GM12801 (cell line): ENCODE measurements around the gene GLI3.

Experiments used
- TF ChIP-seq, protein P1 (sequence below): IDR thresholded peaks from one replicate; pipeline ENCODE4 v1.5.1; 2011; ENCODE audit warnings: control low read depth; ENCODE audit not compliant: insufficient read length; ENCODE audit errors: extremely low read depth

The GLI3 gene

GRCh38 chr7:42198296-42198695, 38.7 kb downstream of the GLI3 start:
- TF ChIP-seq, protein P1, sequence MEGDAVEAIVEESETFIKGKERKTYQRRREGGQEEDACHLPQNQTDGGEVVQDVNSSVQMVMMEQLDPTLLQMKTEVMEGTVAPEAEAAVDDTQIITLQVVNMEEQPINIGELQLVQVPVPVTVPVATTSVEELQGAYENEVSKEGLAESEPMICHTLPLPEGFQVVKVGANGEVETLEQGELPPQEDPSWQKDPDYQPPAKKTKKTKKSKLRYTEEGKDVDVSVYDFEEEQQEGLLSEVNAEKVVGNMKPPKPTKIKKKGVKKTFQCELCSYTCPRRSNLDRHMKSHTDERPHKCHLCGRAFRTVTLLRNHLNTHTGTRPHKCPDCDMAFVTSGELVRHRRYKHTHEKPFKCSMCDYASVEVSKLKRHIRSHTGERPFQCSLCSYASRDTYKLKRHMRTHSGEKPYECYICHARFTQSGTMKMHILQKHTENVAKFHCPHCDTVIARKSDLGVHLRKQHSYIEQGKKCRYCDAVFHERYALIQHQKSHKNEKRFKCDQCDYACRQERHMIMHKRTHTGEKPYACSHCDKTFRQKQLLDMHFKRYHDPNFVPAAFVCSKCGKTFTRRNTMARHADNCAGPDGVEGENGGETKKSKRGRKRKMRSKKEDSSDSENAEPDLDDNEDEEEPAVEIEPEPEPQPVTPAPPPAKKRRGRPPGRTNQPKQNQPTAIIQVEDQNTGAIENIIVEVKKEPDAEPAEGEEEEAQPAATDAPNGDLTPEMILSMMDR: no peak

- TF ChIP-seq, protein P1: no peak
These were observed 39.6 kb downstream of the GLI3 start for GRCh38 chr7:42197451-42197850.

DNA sequence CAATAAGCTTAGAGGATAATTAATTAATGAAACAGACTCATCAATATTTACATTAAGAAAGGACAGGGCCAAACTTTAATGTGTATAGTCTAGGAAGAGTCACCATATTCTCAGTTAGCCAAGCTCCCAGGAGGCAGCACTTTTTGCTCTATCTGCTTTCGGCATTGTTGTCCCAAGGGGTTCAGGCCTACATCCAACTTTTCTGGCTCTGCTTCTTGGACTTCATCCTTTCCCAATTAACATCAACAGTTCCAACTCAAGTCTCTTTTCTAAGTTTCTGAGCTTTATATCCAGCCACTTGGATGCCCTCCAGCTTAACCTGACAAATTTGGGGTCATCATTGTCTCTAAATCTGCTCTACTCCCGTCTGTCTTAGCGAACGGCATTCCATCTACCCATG, 42.8 kb downstream of the GLI3 start:
- TF ChIP-seq, protein P1: no peak

- TF ChIP-seq, protein P1: no peak
These were observed 43.4 kb downstream of the GLI3 start for GRCh38 chr7:42193471-42194129.

- TF ChIP-seq, protein P1: no peak
These were observed 44.1 kb downstream of the GLI3 start for GRCh38 chr7:42192851-42193461.

DNA sequence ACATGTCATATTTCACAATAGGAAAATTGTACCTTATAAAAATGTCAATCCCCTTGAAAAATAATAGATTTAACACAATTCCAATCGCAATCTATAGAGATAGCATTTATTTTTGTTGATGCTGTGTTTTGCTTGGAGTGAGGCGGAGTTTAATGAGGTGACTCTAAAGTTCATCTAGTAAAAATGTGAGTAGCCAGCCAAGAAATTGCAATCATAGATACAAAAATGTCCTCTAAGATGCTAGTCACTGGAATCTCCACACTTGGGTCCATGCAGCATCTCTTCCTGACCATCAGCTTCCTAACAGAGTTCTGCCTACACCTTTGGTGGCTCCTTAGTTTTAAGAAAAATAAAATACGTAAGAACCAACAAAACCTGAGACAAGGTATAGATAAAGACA, 44.9 kb downstream of the GLI3 start:
- TF ChIP-seq, protein P1: no peak

DNA sequence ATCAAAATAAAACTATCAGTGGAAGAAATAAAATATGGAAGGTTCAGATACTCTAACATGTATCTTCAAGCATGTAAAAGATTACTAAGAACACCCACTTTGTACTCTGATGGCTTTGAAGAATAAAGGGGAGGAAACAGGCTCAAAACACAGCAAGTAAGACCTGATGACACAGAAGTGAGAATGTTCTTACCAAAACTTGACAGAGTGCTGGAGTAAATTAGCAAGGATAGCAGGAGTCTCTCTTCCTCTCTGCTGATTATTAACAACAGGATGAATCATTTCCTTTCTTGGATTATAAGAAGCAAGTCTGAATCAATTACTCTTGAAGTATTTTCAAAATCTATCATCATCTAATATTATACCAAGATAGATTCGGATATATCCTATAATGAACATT, 47.5 kb downstream of the GLI3 start:
- TF ChIP-seq, protein P1: no peak
